ENCODE results near the gene RRH.
"Not testable (repeated sequence)": the region's sequence is repeated elsewhere in the genome, so short reads cannot be mapped to it uniquely, and the experiment has no call there.

RRH gene

GRCh38 chr4:109827672-109828071 is at the start of gene RRH:
RRH (plus strand) TSS chr4:109827972; CDS start chr4:109828028, 56 bp downstream.
- DNase-seq = no peak

GRCh38 chr4:109782092-109782491 is 45.7 kb upstream of the RRH start:
- not testable (repeated sequence) for DNase-seq

- DNase-seq = no peak
Observed at GRCh38 chr4:109786846-109787245, 40.9 kb upstream of the RRH start.

GRCh38 chr4:109787807-109788206 is 40.0 kb upstream of the RRH start:
- no peak for DNase-seq

- no peak for DNase-seq
Observed at GRCh38 chr4:109795059-109795458, 32.7 kb upstream of the RRH start.

GRCh38 chr4:109798866-109799265 is 28.9 kb upstream of the RRH start:
- no peak for DNase-seq

- DNase-seq = no peak
Observed at GRCh38 chr4:109801099-109801789, 26.5 kb upstream of the RRH start.

GRCh38 chr4:109801895-109802319 is 25.9 kb upstream of the RRH start, which contains the start of gene CFI:
CFI (minus strand) TSS chr4:109801999; CDS start chr4:109801971, 28 bp downstream.
- DNase-seq = no peak

- peak; percentile 58 for DNase-seq
Observed at GRCh38 chr4:109803924-109804571, 23.7 kb upstream of the RRH start.

GRCh38 chr4:109809655-109810054 is 18.1 kb upstream of the RRH start:
- no peak for DNase-seq

GRCh38 chr4:109810552-109811387 is 17.0 kb upstream of the RRH start:
- no peak for DNase-seq

GRCh38 chr4:109811707-109812106 is 16.1 kb upstream of the RRH start:
- DNase-seq = no peak

- DNase-seq = peak; percentile 81
Observed at GRCh38 chr4:109815151-109816081, 12.4 kb upstream of the RRH start, which contains the start of gene GAR1. GAR1 (plus strand) TSS chr4:109815762; CDS start chr4:109816165, 403 bp downstream.

- no peak for DNase-seq
Observed at GRCh38 chr4:109816082-109816442, 11.7 kb upstream of the RRH start.

- DNase-seq = no peak
Observed at GRCh38 chr4:109816894-109817293, 10.9 kb upstream of the RRH start.

- DNase-seq = no peak
Observed at GRCh38 chr4:109818268-109818667, 9.5 kb upstream of the RRH start.

- no peak for DNase-seq
Observed at GRCh38 chr4:109820563-109820962, 7.2 kb upstream of the RRH start.

GRCh38 chr4:109821185-109821584 is 6.6 kb upstream of the RRH start:
- DNase-seq = no peak

- no peak for DNase-seq
Observed at GRCh38 chr4:109826719-109827118, 1.1 kb upstream of the RRH start.

GRCh38 chr4:109833756-109834155 is 6.0 kb downstream of the RRH start:
- no peak for DNase-seq

GRCh38 chr4:109836985-109837384 is 9.2 kb downstream of the RRH start:
- no peak for DNase-seq

- no peak for DNase-seq
Observed at GRCh38 chr4:109846395-109847098, 18.8 kb downstream of the RRH start.

Measured in NCI-H146 (cell line).